ENCODE data around the gene OLFM3. TPM values are rescaled to one million over a fixed set of nuclear protein-coding genes. Genes with fewer than 3 reads are reported as not detected.

Gene OLFM3
- not detected in 2 replicates for total RNA-seq

- H3K36me3 ChIP-seq (ENCODE audit: control insufficient read depth, insufficient read depth, low read length) = no peaks in the 10 kb centered on the region
- FAIRE-seq (no peak), DNase-seq (ENCODE audit: low read depth) (no peak)
- no peaks in the 10 kb centered on the region for H3K27me3 ChIP-seq (ENCODE audit: control insufficient read depth, insufficient read depth, low read length)
- no peak within 1 kb of the TSS for H3K4me3 ChIP-seq (ENCODE audit: low read depth, low read length)
- TF ChIP-seq, protein P1, sequence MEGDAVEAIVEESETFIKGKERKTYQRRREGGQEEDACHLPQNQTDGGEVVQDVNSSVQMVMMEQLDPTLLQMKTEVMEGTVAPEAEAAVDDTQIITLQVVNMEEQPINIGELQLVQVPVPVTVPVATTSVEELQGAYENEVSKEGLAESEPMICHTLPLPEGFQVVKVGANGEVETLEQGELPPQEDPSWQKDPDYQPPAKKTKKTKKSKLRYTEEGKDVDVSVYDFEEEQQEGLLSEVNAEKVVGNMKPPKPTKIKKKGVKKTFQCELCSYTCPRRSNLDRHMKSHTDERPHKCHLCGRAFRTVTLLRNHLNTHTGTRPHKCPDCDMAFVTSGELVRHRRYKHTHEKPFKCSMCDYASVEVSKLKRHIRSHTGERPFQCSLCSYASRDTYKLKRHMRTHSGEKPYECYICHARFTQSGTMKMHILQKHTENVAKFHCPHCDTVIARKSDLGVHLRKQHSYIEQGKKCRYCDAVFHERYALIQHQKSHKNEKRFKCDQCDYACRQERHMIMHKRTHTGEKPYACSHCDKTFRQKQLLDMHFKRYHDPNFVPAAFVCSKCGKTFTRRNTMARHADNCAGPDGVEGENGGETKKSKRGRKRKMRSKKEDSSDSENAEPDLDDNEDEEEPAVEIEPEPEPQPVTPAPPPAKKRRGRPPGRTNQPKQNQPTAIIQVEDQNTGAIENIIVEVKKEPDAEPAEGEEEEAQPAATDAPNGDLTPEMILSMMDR (IDR thresholded peaks at IDR 0.05; ENCODE audit: insufficient read depth, low read length, severe bottlenecking) = no peak
Measured at GRCh38 chr1:101996825-101997465, at the start of gene OLFM3. Gene OLFM3 (minus strand): TSS chr1:101996926.

DNA sequence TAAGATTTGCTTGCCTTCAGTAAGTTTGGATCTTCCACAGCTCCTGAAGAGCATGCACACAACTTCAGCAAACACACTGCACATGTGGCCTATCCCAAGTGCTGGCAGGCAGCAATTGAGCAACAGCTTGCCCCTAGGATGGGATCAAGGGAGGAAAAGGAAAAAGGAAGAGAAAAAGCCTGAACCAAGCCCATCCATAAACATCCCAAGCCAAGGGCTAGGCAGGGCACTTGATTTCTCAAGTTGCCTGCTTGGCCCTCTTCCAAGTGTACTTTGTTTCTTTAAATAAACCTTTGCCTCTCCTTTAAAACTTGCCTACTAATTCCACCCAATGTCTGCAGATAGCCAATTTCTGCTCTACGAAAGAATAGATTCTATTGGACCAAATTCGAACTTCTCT lies 49.0 kb upstream of the OLFM3 start:
- no peak for FAIRE-seq
- no peaks in the 10 kb centered on the region for H3K36me3 ChIP-seq (ENCODE audit: control insufficient read depth, insufficient read depth, low read length)

DNA sequence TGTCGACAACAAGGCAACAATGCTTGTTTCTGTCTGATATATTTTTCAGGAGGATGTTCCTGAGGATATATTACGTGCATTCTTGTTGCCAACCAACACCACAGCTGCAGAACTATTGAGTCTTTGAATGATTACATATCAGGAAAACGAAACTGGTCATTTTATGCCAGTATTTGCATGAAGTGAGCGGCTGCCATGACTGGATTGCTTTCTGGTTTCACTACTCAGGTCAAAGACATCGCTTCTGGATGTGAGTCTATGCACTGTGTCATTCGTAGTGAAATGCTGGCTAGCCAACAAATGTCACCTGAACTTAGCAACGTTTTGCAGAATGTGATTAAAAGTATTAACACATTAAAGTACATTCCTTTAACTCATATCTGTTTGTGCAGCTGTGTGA lies 35.8 kb upstream of the OLFM3 start:
- H3K36me3 ChIP-seq (ENCODE audit: control insufficient read depth, insufficient read depth, low read length) = no peaks in the 10 kb centered on the region
- no peak for DNase-seq (ENCODE audit: low read depth)
- no peak for FAIRE-seq
- TF ChIP-seq, protein P1 (IDR thresholded peaks at IDR 0.05; ENCODE audit: insufficient read depth, low read length, severe bottlenecking) = no peak
- no peak overlapping the region for H3K4me3 ChIP-seq (ENCODE audit: low read depth, low read length)
- no peaks in the 10 kb centered on the region for H3K27me3 ChIP-seq (ENCODE audit: control insufficient read depth, insufficient read depth, low read length)

More for the DNA sequence above, 49.0 kb upstream of the OLFM3 start:
- Histone ChIP-seq H3K27me3 (ENCODE audit: control insufficient read depth, insufficient read depth, low read length) (no peaks in the 10 kb centered on the region), H3K4me3 (ENCODE audit: low read depth, low read length) (no peak overlapping the region)
- TF ChIP-seq, protein P1 (IDR thresholded peaks at IDR 0.05; ENCODE audit: insufficient read depth, low read length, severe bottlenecking) = no peak
- DNase-seq (ENCODE audit: low read depth) = no peak

- Histone ChIP-seq H3K4me3 (ENCODE audit: low read depth, low read length) (no peak overlapping the region), H3K27me3 (ENCODE audit: control insufficient read depth, insufficient read depth, low read length) (no peaks in the 10 kb centered on the region), H3K36me3 (ENCODE audit: control insufficient read depth, insufficient read depth, low read length) (no peaks in the 10 kb centered on the region)
- no peak for DNase-seq (ENCODE audit: low read depth)
- FAIRE-seq = no peak
- TF ChIP-seq, protein P1 (IDR thresholded peaks at IDR 0.05; ENCODE audit: insufficient read depth, low read length, severe bottlenecking) = no peak
Measured at GRCh38 chr1:102019530-102019929, 22.8 kb upstream of the OLFM3 start.

- TF ChIP-seq, protein P1 (IDR thresholded peaks at IDR 0.05; ENCODE audit: insufficient read depth, low read length, severe bottlenecking) = no peak
- DNase-seq (ENCODE audit: low read depth) (no peak), FAIRE-seq (no peak)
- Histone ChIP-seq H3K27me3 (ENCODE audit: control insufficient read depth, insufficient read depth, low read length) (no peaks in the 10 kb centered on the region), H3K36me3 (ENCODE audit: control insufficient read depth, insufficient read depth, low read length) (no peaks in the 10 kb centered on the region), H3K4me3 (ENCODE audit: low read depth, low read length) (no peak overlapping the region)
Measured at GRCh38 chr1:102015728-102016127, 19.0 kb upstream of the OLFM3 start.

DNA sequence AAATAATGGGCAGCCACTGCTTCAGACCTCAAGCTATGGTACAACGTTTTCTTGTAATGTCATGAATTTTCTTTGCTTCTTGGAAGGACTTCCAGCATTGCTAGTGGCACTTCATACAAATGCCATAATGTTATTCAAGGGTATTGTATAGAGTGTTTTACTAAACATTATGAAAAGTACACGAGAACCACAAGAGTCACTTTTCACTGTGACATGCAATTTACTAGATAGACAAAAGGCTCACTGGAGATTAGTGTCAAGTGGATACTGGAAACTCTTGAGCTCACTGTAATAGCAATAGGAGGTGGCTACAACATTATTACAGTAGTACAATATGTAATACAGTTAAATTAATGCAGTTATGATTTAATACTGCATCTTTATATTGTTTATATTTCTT lies 5.3 kb upstream of the OLFM3 start:
- Histone ChIP-seq H3K27me3 (ENCODE audit: control insufficient read depth, insufficient read depth, low read length) (no peaks in the 10 kb centered on the region), H3K4me3 (ENCODE audit: low read depth, low read length) (no peak overlapping the region), H3K36me3 (ENCODE audit: control insufficient read depth, insufficient read depth, low read length) (no peaks in the 10 kb centered on the region)
- FAIRE-seq = no peak
- DNase-seq (ENCODE audit: low read depth) = no peak
- TF ChIP-seq, protein P1 (IDR thresholded peaks at IDR 0.05; ENCODE audit: insufficient read depth, low read length, severe bottlenecking) = no peak

All from bronchial epithelial cell (primary cell).